ENCODE measurements around the gene SAMD10.

SAMD10 gene

DNA sequence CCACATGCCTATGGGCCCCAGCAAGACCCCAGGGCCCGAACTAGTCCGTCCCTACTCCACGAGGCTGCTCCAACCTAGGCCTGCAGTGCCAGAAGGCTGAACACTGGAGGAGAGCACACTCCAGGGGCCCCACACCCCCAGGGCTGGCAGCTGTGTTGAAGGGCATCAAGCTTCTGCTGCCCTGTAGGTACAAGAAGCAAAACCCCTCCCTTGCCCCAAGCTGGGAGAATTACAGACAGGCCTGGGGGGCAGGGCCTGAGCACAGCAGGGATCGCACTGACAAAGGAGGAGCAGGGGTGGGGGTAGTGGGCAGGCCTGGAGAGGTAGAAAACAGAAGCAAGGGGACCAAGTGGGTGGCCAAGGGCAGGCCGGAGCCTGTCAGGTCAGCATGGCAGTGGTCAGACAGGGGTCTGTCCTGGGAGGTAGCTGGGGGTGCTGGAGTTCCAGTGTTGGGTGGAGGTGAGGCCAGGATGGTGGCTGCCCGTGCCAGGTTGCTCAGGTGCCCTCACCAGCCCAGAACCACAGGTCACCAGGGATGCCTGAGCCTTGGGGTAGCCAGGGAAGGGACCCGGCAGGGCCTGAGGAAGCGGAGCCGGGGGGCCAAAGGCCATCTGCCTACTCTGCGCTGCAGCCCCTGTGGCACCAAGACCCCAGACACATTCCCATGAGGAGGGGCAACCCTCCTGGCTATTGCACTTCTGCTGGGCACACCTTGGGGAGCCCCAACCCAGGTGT, 20.3 kb downstream of the SAMD10 start:
- Histone ChIP-seq H3K4me3 (ENCODE audit: low read depth, low read length) (no peak overlapping the region), H3K27ac (no peak overlapping the region), H3K4me2 (ENCODE audit: low read length) (no peak overlapping the region), H3K9ac (no peak overlapping the region), H2AFZ (no peak overlapping the region), H3K9me3 (ENCODE audit: control insufficient read depth, low read length) (no peaks in the 10 kb centered on the region), H3K79me2 (peaks cover 20% of the 10 kb centered on the region), H3K36me3 (ENCODE audit: control insufficient read depth, insufficient read depth, low read length) (no peaks in the 10 kb centered on the region), H3K4me1 (peaks cover 3% of the 10 kb centered on the region), H3K27me3 (ENCODE audit: control insufficient read depth, insufficient read depth, low read length) (no peaks in the 10 kb centered on the region)
- TF ChIP-seq, protein P1, sequence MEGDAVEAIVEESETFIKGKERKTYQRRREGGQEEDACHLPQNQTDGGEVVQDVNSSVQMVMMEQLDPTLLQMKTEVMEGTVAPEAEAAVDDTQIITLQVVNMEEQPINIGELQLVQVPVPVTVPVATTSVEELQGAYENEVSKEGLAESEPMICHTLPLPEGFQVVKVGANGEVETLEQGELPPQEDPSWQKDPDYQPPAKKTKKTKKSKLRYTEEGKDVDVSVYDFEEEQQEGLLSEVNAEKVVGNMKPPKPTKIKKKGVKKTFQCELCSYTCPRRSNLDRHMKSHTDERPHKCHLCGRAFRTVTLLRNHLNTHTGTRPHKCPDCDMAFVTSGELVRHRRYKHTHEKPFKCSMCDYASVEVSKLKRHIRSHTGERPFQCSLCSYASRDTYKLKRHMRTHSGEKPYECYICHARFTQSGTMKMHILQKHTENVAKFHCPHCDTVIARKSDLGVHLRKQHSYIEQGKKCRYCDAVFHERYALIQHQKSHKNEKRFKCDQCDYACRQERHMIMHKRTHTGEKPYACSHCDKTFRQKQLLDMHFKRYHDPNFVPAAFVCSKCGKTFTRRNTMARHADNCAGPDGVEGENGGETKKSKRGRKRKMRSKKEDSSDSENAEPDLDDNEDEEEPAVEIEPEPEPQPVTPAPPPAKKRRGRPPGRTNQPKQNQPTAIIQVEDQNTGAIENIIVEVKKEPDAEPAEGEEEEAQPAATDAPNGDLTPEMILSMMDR (IDR thresholded peaks at IDR 0.05) = no peak

DNA sequence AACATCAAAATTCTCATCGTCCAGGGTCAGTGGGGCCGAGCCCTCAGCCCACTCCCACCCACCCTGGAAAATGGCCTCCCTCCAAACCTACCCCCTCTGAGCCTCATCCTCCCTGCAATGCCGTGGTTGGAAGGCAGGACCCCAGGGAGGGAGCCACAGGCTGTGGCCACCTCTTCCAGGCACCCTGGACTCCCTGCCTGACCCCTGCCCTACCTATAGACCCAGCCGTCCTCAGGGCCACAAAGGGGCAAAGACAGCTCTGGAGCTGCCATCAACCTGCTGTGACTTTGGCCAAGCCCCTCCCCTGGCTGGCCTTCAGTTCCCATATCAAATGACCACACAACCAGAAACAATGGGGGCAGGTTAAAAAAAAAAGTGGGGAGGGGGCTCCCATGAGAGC, 21.0 kb downstream of the SAMD10 start:
- no peak overlapping the region for H3K9ac ChIP-seq
- TF ChIP-seq, protein P1 (IDR thresholded peaks at IDR 0.05) = no peak
- no peak overlapping the region for H3K4me3 ChIP-seq (ENCODE audit: low read depth, low read length)
- H3K27me3 ChIP-seq (ENCODE audit: control insufficient read depth, insufficient read depth, low read length) = no peaks in the 10 kb centered on the region
- H3K9me3 ChIP-seq (ENCODE audit: control insufficient read depth, low read length) = no peaks in the 10 kb centered on the region
- no peak overlapping the region for H2AFZ ChIP-seq
- no peak overlapping the region for H3K27ac ChIP-seq
- H3K79me2 ChIP-seq = peaks cover 26% of the 10 kb centered on the region
- H3K4me2 ChIP-seq (ENCODE audit: low read length) = no peak overlapping the region
- H3K4me1 ChIP-seq = peaks cover 4% of the 10 kb centered on the region
- H3K36me3 ChIP-seq (ENCODE audit: control insufficient read depth, insufficient read depth, low read length) = no peaks in the 10 kb centered on the region

DNA sequence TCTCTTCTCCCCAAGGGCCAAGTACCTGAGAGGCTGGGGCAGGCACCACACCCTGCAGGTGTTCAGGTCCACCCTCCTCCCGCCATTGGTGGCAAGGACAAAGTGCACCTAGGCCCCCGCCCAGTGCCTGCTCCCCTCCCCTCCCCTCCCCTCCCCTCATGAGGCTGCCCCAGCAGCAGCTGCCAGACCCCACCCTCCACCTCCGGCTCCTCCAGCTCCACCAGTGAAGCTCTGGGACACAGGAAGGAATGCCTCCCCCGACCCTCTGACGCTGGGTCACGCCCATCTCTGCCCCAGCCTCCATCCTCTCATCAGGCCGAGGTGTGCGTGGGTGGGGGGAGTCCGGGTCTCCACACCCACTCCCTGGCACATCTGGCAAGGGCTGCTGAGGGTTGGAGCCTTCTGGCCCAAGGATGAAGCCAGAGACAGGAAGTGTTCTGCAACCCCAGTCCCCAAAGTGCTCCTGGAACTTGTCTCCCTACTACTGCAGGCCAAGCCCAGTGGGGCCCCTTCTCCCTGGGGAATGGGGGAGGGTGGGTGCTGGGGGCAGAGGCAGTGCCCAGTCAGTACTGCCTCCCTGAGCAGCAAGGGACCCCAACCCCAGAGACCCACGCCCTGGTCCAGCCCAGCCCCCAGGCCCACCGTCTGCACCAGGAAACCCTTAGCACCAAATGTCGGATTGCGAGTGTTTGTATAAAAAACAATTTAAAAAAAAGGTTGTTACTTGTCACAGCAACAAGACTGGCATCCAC, 21.6 kb downstream of the SAMD10 start:
- H3K9ac ChIP-seq = no peak overlapping the region
- H3K4me2 ChIP-seq (ENCODE audit: low read length) = no peak overlapping the region
- H3K4me3 ChIP-seq (ENCODE audit: low read depth, low read length) = no peak overlapping the region
- no peaks in the 10 kb centered on the region for H3K36me3 ChIP-seq (ENCODE audit: control insufficient read depth, insufficient read depth, low read length)
- TF ChIP-seq, protein P1 (IDR thresholded peaks at IDR 0.05) = no peak
- H3K79me2 ChIP-seq = peaks cover 31% of the 10 kb centered on the region
- no peak overlapping the region for H3K27ac ChIP-seq
- no peaks in the 10 kb centered on the region for H3K27me3 ChIP-seq (ENCODE audit: control insufficient read depth, insufficient read depth, low read length)
- H2AFZ ChIP-seq = no peak overlapping the region
- H3K4me1 ChIP-seq = peaks cover 4% of the 10 kb centered on the region
- H3K9me3 ChIP-seq (ENCODE audit: control insufficient read depth, low read length) = no peaks in the 10 kb centered on the region

DNA sequence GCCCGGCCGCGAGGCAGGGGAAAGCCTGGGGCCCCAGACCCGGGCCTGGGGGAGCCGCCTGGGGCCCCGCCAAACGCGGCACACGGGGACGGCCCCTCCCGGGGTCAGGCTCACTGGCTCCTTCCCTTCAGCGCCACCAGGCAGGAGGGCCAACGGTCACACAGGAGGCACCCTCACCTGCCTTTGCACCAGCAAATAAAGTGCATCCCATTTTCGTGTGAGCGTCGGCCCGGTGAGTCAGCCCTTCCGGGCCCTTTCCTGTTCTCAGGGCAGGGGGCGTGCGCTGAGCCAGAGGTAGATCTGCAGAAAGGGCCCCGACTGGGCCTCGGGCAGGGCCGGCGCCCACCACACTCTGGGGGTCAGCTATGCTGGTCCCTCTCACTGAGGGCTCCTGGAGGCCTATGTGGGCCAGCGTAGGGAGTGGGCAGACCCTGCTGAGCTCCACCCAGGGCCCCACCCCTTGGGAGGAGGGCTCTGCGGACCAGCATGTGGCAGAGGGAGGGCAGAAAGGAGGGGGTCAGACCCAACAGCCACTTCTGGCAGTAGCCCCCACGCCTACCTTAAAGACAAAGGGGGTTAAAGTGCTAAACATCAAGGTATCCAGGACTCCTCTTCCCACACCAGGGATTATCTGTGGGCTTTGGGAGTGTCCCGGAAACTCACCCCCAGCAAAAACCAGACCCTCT, 22.3 kb downstream of the SAMD10 start:
- Histone ChIP-seq H3K36me3 (ENCODE audit: control insufficient read depth, insufficient read depth, low read length) (no peaks in the 10 kb centered on the region), H3K4me1 (peaks cover 8% of the 10 kb centered on the region), H2AFZ (no peak overlapping the region), H3K79me2 (peaks cover 38% of the 10 kb centered on the region), H3K27ac (no peak overlapping the region), H3K9ac (no peak overlapping the region), H3K9me3 (ENCODE audit: control insufficient read depth, low read length) (no peaks in the 10 kb centered on the region), H3K27me3 (ENCODE audit: control insufficient read depth, insufficient read depth, low read length) (no peaks in the 10 kb centered on the region), H3K4me2 (ENCODE audit: low read length) (peak overlapping the region; percentile 70), H3K4me3 (ENCODE audit: low read depth, low read length) (peak overlapping the region; percentile 42)
- TF ChIP-seq, protein P1 (IDR thresholded peaks at IDR 0.05) = no peak

All from parathyroid adenoma (tissue), 2 donors.